K562 (cell line): ENCODE results near the gene HDC.

ENCODE experiments used
- NRF1 ChIP-seq, 2 experiments: fragments of 450-650 bp; IDR thresholded peaks in 1 of 2; conservative IDR thresholded peaks in 1 of 2; 2 replicates each; pipeline ENCODE4 v1.6.1; 2014; ENCODE audit warnings: mild to moderate bottlenecking in 2 of 2
- TAF1 ChIP-seq: IDR thresholded peaks from 2 replicates; pipeline ENCODE4 v1.6.1; 2011; ENCODE audit warnings: mild to moderate bottlenecking, low read length, moderate library complexity; ENCODE audit not compliant: insufficient read depth, control insufficient read depth, severe bottlenecking; ENCODE audit errors: extremely low read depth
- TF ChIP-seq, protein P1 (sequence below), 2 experiments: fragments of 150-350 bp in 1 of 2; IDR thresholded peaks; 2 replicates each; pipeline ENCODE4 v1.6.1; 2012 to 2016; ENCODE audit warnings: low read depth in 2 of 2, low read length in 2 of 2, mild to moderate bottlenecking in 1 of 2, moderate library complexity in 1 of 2
- TF ChIP-seq, protein P2 (sequence below), 3 experiments: IDR thresholded peaks in 2 of 3; conservative IDR thresholded peaks in 1 of 3; 2 replicates each; pipeline ENCODE4 v1.5.1; 2011 to 2012; ENCODE audit warnings: low read length in 3 of 3, mild to moderate bottlenecking in 3 of 3, control low read depth in 2 of 3, improper control_type of control experiment in 1 of 3, inconsistent platforms in 1 of 3, low read depth in 1 of 3, mixed read lengths in 1 of 3, moderate library complexity in 1 of 3; ENCODE audit not compliant: insufficient read depth in 2 of 3

DNA sequence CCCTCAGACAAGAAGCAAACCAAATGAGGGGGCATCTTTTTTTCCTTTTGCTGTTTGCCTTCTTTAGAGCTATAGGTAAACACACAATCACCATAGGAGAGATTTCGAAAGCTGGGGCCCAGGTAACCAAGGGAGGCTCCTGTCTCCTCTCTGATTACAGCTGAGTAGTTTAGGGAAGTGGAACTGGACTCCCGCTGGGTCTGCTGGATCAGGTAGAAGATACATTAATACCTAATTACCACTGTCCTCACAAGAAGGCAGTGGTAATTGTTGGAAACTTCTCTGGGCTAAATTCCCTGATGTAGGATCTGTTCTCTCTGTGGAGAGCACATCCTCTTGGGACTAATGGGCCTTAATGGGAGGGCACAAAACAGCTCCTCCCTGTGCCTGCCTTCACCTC, 32.7 kb downstream of the HDC start:
- TF ChIP-seq, protein P1, sequence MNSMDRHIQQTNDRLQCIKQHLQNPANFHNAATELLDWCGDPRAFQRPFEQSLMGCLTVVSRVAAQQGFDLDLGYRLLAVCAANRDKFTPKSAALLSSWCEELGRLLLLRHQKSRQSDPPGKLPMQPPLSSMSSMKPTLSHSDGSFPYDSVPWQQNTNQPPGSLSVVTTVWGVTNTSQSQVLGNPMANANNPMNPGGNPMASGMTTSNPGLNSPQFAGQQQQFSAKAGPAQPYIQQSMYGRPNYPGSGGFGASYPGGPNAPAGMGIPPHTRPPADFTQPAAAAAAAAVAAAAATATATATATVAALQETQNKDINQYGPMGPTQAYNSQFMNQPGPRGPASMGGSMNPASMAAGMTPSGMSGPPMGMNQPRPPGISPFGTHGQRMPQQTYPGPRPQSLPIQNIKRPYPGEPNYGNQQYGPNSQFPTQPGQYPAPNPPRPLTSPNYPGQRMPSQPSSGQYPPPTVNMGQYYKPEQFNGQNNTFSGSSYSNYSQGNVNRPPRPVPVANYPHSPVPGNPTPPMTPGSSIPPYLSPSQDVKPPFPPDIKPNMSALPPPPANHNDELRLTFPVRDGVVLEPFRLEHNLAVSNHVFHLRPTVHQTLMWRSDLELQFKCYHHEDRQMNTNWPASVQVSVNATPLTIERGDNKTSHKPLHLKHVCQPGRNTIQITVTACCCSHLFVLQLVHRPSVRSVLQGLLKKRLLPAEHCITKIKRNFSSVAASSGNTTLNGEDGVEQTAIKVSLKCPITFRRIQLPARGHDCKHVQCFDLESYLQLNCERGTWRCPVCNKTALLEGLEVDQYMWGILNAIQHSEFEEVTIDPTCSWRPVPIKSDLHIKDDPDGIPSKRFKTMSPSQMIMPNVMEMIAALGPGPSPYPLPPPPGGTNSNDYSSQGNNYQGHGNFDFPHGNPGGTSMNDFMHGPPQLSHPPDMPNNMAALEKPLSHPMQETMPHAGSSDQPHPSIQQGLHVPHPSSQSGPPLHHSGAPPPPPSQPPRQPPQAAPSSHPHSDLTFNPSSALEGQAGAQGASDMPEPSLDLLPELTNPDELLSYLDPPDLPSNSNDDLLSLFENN (IDR thresholded peaks at IDR 0.05; ENCODE audit: low read depth in 2 of 2, low read length in 2 of 2) = no peak
- TF ChIP-seq, protein P2, sequence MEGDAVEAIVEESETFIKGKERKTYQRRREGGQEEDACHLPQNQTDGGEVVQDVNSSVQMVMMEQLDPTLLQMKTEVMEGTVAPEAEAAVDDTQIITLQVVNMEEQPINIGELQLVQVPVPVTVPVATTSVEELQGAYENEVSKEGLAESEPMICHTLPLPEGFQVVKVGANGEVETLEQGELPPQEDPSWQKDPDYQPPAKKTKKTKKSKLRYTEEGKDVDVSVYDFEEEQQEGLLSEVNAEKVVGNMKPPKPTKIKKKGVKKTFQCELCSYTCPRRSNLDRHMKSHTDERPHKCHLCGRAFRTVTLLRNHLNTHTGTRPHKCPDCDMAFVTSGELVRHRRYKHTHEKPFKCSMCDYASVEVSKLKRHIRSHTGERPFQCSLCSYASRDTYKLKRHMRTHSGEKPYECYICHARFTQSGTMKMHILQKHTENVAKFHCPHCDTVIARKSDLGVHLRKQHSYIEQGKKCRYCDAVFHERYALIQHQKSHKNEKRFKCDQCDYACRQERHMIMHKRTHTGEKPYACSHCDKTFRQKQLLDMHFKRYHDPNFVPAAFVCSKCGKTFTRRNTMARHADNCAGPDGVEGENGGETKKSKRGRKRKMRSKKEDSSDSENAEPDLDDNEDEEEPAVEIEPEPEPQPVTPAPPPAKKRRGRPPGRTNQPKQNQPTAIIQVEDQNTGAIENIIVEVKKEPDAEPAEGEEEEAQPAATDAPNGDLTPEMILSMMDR (IDR thresholded peaks at IDR 0.05 in 2 of 3, conservative IDR thresholded peaks at IDR 0.05 in 1 of 3; ENCODE audit: insufficient read depth in 2 of 3, low read depth in 1 of 3, low read length in 3 of 3) = no peak
- TF ChIP-seq NRF1 (conservative IDR thresholded peaks at IDR 0.05 in 1 of 2, IDR thresholded peaks at IDR 0.05 in 1 of 2) = no peak
- TF ChIP-seq TAF1 = no peak
